Left hindlimb (tissue), 1 donor: Measurements from ENCODE around the gene UNC13B.

ENCODE experiments used
- DNase-seq: peaks from one replicate; pipeline ENCODE4 v3.0.0-alpha.2; 2018

Gene UNC13B

DNA sequence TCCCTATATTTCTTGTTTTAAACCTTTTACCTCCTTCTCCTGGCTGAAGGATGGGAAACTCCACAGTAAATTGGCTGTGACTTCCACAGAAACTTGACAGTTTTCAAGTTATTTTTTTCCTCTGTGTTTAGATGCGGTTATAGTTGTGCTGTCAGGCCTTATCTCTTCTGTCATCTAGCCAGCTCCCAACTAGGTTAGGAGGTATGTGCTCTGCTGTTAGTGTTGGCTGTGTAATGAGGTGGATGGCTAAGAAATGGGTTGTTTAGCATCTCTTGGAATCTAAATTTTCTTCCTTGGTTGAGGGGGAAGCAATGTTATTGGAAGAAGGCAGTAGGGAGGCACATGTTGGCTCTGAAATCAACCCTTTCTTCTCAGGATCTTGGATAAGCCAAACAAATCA lies 178.2 kb downstream of the UNC13B start:
- no peak for DNase-seq

DNA sequence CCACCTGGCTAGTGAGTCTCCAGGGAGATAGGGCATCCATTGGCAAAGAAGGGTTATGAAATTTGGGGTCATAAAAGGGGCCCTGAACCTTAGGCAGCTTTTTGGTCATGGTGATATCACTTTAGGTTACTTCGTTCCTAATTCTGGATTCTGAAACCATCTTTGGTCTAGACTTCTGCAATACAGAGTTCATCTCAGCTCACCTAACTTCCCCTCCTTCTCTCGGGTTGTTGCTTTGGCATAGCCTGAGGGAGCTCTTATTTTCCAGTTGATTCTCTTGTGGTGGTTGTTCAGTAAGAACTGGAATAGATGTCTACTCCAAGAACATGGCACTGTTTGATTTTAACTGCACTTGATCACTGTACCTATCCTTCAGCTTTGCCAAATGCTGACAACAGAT lies 179.2 kb downstream of the UNC13B start:
- DNase-seq, result no peak

- peak; percentile 81 for DNase-seq
These were observed 179.8 kb downstream of the UNC13B start for GRCh38 chr9:35341585-35341984.

- no peak for DNase-seq
These were observed 180.6 kb downstream of the UNC13B start for GRCh38 chr9:35342221-35342958.

DNA sequence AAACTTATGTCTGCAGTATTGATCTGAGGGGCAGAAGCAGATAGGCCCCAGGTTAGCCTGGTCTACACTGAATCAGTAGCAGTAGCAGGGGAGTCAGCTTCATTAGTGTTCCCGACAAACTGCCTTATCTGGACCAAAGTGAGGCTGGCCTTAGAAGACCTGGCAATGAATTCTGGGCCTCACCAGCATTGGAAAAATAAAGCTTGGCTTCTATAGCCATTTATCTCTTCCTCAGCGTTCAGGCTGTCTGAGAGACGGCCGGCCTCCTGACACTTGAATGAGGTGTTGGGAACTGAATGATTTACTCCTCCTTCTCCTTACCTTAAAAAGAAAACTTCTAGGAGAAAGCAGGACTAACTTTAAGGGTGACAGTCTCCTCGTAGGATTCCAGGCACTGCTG lies 186.3 kb downstream of the UNC13B start:
- no peak for DNase-seq

- DNase-seq, result no peak
These were observed 187.6 kb downstream of the UNC13B start for GRCh38 chr9:35349287-35349990.

DNA sequence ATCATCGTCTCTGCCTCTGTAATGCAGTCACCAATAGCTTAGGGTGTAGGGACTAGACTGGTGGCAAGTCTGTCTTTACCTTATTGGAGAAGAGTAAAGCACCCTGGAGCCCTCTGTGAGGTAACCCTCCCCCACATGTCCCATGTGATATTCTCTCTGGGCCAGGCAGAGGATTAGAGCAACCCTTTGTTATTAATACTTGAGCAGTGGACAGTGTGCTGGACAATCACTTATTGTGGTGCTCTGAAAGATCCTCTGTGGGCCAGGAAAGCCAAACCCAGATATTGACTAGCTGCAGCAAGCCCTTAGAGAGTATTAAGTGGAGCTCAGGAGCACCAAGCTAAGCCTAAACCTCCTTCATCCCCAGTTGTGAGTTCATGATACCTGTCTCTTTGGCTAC lies 188.4 kb downstream of the UNC13B start:
- DNase-seq, result no peak

DNA sequence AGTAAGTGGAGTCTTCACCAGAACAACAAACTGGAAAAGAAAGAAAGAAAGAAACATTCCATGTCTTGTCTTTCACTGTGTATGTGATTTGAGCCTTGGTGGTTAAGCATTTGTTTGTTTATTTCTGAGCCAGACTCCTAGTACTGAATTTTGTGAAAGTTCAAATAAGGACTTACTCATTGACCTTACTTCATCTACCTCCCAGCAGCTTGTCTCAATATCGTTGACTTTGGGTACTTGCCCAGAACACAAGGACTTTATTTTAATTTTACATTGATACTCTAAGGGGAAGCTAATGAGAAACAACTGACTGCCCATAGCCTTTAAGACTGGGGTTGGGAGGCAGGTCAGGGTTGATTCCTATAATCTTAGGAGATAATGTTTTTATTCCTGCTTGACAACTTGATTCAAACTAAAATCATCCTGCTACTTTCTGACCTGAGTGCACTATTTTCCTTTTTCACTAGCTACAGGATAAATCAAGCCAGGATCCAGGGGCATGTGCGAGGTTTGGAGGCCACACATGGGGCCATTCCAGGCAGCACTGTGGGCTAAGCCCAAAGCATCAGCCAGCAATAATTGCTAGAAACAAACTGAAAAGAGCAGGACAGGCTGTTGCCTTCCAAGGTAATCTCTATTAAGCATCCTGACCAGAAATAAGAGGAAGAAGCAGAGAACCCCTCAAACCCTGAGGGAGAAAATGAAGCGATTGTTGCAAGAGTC lies 189.2 kb downstream of the UNC13B start:
- DNase-seq, result no peak

DNA sequence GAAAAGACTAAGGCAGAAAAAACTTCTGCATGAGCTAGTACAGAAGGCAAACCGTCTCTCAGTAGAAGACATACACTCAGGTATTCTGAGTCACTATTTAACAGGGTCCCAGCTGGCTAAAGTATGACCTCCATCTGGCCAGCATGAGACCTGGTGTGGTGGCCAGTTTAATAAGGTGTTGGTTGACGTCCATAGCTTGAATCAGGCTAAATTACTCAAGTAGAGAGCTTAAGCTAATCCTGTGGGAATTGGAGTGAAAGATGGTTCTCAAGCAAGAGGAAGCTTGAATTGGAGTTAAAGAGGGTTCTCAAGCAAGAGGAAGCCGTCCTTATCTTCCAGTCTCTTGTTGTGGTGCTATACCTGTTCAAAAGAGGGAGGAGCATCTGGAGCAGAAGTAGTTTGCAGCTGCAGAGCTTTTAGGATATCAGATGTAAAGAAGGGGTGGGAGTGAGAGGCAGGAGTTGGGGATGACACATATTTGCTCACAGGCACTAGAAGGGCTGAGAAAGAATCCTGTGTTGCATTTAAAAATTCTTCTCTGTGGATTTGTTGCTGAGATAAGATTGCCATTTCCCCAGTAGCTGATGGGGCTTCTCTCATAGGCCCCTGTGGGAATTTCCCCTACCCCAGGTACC lies 192.0 kb downstream of the UNC13B start:
- no peak for DNase-seq

- DNase-seq, result no peak
These were observed 194.1 kb downstream of the UNC13B start for GRCh38 chr9:35355939-35356338.

DNA sequence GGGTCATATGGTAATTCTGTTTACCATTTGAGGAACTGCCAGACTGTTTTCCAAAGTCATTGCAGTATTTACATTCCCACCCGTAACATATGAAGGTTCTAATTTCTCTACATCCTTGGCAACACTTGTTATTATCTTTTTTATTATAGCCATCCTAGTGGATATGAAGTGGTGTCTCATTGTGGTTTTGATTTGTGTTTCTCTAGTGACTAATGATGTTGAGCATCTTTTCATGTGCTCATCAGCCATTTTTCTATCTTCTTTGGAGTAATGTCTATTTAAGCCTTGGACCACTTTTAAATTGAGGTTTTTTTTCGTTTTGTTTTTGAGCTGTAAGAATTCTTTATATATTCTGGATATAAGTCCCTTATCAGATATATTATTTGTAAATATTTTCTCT lies 195.3 kb downstream of the UNC13B start:
- DNase-seq, result no peak

GRCh38 chr9:35357826-35358225 lies 196.0 kb downstream of the UNC13B start:
- DNase-seq, result no peak

DNA sequence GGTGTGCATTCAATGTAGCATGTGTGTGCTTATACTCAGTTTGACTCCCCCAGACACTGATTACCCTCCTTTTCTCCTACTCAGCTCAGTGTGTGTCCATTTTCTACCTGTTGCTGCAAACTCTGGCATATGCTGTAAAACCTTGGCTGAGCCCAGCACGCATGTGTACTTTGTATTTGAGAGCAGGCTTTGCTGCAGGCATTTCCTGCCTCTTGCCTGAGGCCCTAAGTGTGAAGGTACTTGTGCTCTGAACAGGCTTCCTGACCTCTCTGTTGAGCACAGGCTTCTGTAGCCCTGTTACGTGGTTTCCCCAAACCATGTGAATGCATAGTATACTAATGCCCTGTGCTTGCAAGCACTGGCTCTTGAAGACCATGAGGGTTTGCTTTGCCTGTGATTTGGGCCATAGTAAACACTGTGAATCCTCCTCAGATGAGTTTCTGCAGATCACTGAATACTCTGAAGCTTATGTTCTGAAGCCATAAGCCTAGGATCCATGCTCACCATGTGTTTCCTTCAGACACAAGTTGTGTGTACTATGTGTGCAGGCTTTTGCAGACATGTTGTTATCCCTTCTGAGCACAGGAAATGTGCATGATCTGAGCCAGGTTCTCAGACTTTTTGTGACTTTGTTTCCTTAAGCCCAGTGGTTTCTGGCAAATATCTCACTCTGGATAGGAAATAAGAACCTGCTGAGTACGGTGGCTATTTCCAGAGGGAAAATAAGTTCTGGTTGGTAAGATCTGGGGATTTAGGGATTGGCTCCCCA lies 203.2 kb downstream of the UNC13B start:
- no peak for DNase-seq

DNA sequence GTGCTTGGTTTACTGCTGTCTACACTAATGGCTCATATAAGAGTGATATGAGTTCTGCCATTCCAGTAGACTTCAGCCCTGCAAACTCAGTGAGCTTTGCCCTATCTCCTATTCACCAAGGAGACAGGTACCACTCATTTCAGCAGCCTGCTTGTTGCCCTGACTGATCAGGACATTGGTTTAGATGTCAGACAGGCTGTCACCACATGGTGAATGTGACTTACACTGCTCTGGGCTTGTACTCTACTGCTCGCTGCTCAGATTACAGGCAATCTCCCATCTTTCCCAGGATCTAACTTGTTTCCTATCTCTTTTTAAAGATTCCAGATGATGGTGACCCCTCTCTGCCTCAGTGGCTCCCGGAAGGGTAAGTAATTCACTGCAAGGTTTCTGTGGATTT lies 204.8 kb downstream of the UNC13B start:
- DNase-seq, result no peak

DNA sequence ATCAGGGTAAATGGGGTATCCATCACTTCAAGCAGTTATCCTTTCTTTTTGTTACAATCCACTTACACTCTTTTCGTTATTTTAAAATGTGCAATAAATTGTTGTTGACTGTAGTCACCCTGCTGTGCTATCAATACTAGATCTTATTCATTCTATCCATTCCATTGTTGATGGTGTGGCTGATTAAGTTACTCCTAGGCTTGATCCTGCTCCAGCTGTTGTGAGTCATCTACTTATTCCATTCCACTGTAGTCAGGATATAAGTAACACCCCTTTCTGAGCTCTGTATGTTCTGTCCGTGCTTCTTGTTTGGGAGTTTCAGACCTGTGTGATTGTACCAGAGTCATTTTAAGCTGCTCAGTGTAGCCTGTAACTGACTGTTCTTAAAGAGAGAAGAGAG lies 205.6 kb downstream of the UNC13B start:
- no peak for DNase-seq

GRCh38 chr9:35370241-35370640 lies 208.4 kb downstream of the UNC13B start:
- DNase-seq, result no peak

- DNase-seq, result no peak
These were observed 212.6 kb downstream of the UNC13B start for GRCh38 chr9:35374436-35374835.

- DNase-seq, result no peak
These were observed 213.1 kb downstream of the UNC13B start for GRCh38 chr9:35374910-35375309.

GRCh38 chr9:35380039-35380438 lies 218.2 kb downstream of the UNC13B start:
- DNase-seq, result no peak

DNA sequence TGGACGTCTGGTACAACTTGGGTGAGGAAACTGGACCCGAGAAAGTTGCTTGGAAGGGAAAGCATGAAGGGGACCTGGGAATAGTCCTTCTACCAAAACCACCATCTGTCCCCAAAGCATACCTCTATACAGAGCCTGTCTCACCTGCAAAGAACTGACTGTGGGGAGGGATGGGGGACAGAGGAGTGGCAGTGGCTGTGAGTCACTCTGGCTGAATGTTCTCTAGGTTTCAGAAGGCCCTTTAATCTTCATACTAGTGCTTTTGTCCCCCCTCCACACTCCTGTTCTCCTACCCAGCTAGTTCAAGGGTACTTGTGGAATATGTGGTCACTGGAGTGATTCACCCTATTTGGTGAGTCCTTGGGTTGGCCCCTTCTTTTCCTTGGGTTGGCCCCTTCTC lies 218.8 kb downstream of the UNC13B start:
- DNase-seq, result no peak

GRCh38 chr9:35385042-35385441 lies 223.2 kb downstream of the UNC13B start:
- DNase-seq, result no peak

GRCh38 chr9:35395076-35395705 lies 233.4 kb downstream of the UNC13B start:
- DNase-seq, result no peak
